AG09319 (cell line): ENCODE data around the gene EFCAB5.
A peak's percentile ranks its signal among the peaks of the same experiment; 100 is the strongest.

Source experiments
- DNase-seq: peaks from one replicate; pipeline ENCODE4 v3.0.0-alpha.2; 2010; ENCODE audit warnings: low read depth; ENCODE audit errors: extremely low read depth
- TF ChIP-seq, protein P1 (sequence below): IDR thresholded peaks from 2 replicates; pipeline ENCODE4 v1.5.1; 2011; ENCODE audit warnings: low read depth, mild to moderate bottlenecking, inconsistent platforms, low read length, moderate library complexity

The EFCAB5 gene

DNA sequence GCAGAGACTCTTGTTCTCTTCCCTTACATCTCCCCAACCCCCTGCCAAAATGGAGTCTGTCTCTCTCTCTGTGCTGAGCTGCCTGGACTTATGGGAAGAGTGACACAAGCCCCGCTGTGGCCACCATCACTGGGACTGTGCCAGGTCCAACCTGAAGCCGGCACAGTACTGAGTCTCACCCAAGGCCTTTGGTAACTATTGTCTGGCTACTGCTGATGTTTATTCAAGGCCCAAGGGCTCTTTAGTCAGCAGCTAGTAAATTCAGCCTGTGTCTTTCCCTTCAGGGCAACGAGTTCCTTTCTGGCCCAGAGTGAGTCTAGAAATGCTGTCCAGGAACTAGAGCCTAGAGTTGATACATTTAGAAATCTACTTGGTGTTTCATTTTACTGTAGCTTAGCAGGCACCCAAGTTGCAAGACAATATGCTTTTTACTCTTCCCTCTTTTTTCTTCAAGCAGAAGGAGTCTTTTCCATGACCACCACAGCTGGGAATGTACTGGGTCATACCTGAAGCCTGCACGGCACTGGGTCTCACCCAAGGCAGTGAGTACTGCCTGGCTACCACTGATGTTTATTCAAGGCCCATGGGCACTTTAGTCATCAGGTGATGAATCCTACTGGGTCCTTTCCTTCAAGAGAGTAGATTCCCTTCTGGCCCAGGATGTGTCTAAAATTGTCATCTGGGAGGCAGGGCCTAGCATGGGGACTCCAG, 17.7 kb downstream of the EFCAB5 start:
- TF ChIP-seq, protein P1, sequence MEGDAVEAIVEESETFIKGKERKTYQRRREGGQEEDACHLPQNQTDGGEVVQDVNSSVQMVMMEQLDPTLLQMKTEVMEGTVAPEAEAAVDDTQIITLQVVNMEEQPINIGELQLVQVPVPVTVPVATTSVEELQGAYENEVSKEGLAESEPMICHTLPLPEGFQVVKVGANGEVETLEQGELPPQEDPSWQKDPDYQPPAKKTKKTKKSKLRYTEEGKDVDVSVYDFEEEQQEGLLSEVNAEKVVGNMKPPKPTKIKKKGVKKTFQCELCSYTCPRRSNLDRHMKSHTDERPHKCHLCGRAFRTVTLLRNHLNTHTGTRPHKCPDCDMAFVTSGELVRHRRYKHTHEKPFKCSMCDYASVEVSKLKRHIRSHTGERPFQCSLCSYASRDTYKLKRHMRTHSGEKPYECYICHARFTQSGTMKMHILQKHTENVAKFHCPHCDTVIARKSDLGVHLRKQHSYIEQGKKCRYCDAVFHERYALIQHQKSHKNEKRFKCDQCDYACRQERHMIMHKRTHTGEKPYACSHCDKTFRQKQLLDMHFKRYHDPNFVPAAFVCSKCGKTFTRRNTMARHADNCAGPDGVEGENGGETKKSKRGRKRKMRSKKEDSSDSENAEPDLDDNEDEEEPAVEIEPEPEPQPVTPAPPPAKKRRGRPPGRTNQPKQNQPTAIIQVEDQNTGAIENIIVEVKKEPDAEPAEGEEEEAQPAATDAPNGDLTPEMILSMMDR, result no peak
- DNase-seq, result no peak

- TF ChIP-seq, protein P1, result no peak
- DNase-seq, result no peak
These were observed 18.4 kb downstream of the EFCAB5 start for GRCh38 chr17:29959658-29960337.

- DNase-seq, result no peak
- TF ChIP-seq, protein P1, result no peak
These were observed 21.2 kb downstream of the EFCAB5 start for GRCh38 chr17:29962656-29963055.

GRCh38 chr17:29968271-29968670, 26.8 kb downstream of the EFCAB5 start:
- TF ChIP-seq, protein P1, result no peak

GRCh38 chr17:29972277-29972676, 30.8 kb downstream of the EFCAB5 start:
- TF ChIP-seq, protein P1, result no peak
- DNase-seq, result no peak

More at GRCh38 chr17:29968271-29968670, 26.8 kb downstream of the EFCAB5 start:
- DNase-seq, result no peak

DNA sequence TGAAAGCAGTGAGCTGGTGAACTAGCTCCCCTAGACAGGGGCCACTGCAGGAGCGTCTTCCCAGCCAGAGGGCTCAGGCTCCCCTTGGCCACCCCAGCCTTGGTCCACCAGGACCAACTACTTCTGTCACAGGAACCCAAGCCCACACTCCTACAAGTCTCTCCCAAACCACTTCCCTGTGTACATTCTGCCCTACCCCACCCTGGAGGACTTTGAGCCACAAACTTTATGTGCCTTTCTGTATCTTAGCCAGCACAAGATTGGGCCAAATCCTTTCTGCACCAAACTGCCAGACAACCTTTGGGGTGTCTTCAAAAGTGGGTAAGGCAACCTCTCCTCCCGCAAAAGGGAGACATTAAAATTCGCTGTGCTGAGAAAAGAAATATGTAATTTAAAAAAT, 31.6 kb downstream of the EFCAB5 start:
- TF ChIP-seq, protein P1, result no peak
- no peak for DNase-seq

DNA sequence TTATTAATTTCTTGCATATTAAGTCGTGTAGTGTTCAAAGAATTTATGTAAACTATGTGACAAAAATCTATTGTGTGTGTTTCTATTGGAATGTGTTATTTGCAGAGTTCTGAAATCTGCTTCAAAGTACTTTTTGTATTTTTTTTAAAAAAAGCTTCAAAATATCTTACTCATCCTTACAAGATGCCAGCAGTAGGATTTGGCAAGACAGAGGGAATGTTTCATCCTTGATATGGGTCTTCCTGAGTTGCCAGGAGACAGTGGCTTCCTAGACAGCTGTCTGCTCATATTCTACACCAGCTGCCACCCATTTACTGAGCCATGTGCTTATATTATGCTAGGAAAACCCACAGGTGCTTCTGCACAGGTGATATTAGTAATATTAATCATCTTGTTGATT, 36.4 kb downstream of the EFCAB5 start:
- peak; percentile 4 for DNase-seq
- TF ChIP-seq, protein P1, result no peak
